Measurements from ENCODE around the gene CLEC16A. TPM values are rescaled to one million over a fixed set of nuclear protein-coding genes. Genes with fewer than 3 reads are reported as not detected.
"Not testable (repeated sequence)": the region's sequence is repeated elsewhere in the genome, so short reads cannot be mapped to it uniquely, and the experiment has no call there.

The CLEC16A gene
- total RNA-seq, 2 experiments from 2014 or later = 25.5 to 26.7 TPM

- Mint-ChIP-seq H3K9me3 (no peaks in the 10 kb centered on the region), H3K27ac (no peak overlapping the region)
- intact Hi-C loops (cut with micrococcal nuclease) = no loop called here
Measured at GRCh38 chr16:10927497-10928112, 16.8 kb upstream of the CLEC16A start.

GRCh38 chr16:10929097-10929496 is 15.3 kb upstream of the CLEC16A start:
- POLR2A ChIA-PET; H3K9me3 Mint-ChIP-seq; H3K4me1 Mint-ChIP-seq (ENCODE audit: low read depth); CTCF ChIA-PET; DNase-seq; H3K4me3 Mint-ChIP-seq; H3K27ac Mint-ChIP-seq; intact Hi-C loops (cut with micrococcal nuclease); H3K27me3 Mint-ChIP-seq: not testable (repeated sequence)
- peaks cover 31% of the 10 kb centered on the region for H3K36me3 Mint-ChIP-seq

More at GRCh38 chr16:10927497-10928112, 16.8 kb upstream of the CLEC16A start:
- H3K4me3 Mint-ChIP-seq = no peak overlapping the region
- no peaks in the 10 kb centered on the region for H3K4me1 Mint-ChIP-seq (ENCODE audit: low read depth)
- no peaks in the 10 kb centered on the region for H3K27me3 Mint-ChIP-seq
- H3K36me3 Mint-ChIP-seq = peaks cover 31% of the 10 kb centered on the region
- POLR2A ChIA-PET = no interaction called here
- DNase-seq = no peak
- CTCF ChIA-PET = interaction anchor here (1.1 kb wide), 1 partner anchor 406 kb away, joined by 3 read pairs; no protein-coding TSS in a partner anchor

- no peak overlapping the region for H3K27ac Mint-ChIP-seq
- peaks cover 31% of the 10 kb centered on the region for H3K36me3 Mint-ChIP-seq
- POLR2A ChIA-PET = no interaction called here
- peaks cover 14% of the 10 kb centered on the region for H3K4me1 Mint-ChIP-seq (ENCODE audit: low read depth)
- H3K4me3 Mint-ChIP-seq = no peak overlapping the region
- intact Hi-C loops (cut with micrococcal nuclease) = no loop called here
- CTCF ChIA-PET = interaction anchor here (0.5 kb wide), 1 partner anchor 1484 kb away, joined by 3 read pairs; no protein-coding TSS in a partner anchor
- no peak for DNase-seq
- no peaks in the 10 kb centered on the region for H3K27me3 Mint-ChIP-seq
- H3K9me3 Mint-ChIP-seq = no peaks in the 10 kb centered on the region
Measured at GRCh38 chr16:10929853-10930754, 14.3 kb upstream of the CLEC16A start.

- Mint-ChIP-seq H3K4me1 (ENCODE audit: low read depth) (peaks cover 18% of the 10 kb centered on the region), H3K36me3 (peaks cover 28% of the 10 kb centered on the region), H3K4me3 (no peak overlapping the region), H3K9me3 (no peaks in the 10 kb centered on the region), H3K27me3 (no peaks in the 10 kb centered on the region), H3K27ac (no peak overlapping the region)
- ChIA-PET CTCF (interaction anchor here (2.4 kb wide), 1 partner anchor 12 kb away, joined by 6 read pairs; no protein-coding TSS in a partner anchor), POLR2A (no interaction called here)
- DNase-seq = no peak
- intact Hi-C loops (cut with micrococcal nuclease) = no loop called here
Measured at GRCh38 chr16:10930755-10931093, 13.6 kb upstream of the CLEC16A start.

- intact Hi-C loops (cut with micrococcal nuclease) = no loop called here
- ChIA-PET POLR2A (no interaction called here), CTCF (interaction anchor here (2.4 kb wide), 1 partner anchor 12 kb away, joined by 6 read pairs; no protein-coding TSS in a partner anchor)
- no peak for DNase-seq
- H3K27me3 Mint-ChIP-seq = no peaks in the 10 kb centered on the region
- peaks cover 25% of the 10 kb centered on the region for H3K36me3 Mint-ChIP-seq
- H3K4me1 Mint-ChIP-seq (ENCODE audit: low read depth) = peaks cover 22% of the 10 kb centered on the region
- no peaks in the 10 kb centered on the region for H3K9me3 Mint-ChIP-seq
- no peak overlapping the region for H3K27ac Mint-ChIP-seq
- H3K4me3 Mint-ChIP-seq = no peak overlapping the region
Measured at GRCh38 chr16:10931134-10931533, 13.2 kb upstream of the CLEC16A start.

- ChIA-PET POLR2A (no interaction called here), CTCF (interaction anchor here (0.5 to 2.4 kb wide), 2 partner anchors 13 to 237 kb away, joined by 3 to 6 read pairs; no protein-coding TSS in a partner anchor)
- no peaks in the 10 kb centered on the region for H3K9me3 Mint-ChIP-seq
- no peak overlapping the region for H3K27ac Mint-ChIP-seq
- H3K36me3 Mint-ChIP-seq = peaks cover 23% of the 10 kb centered on the region
- no peak overlapping the region for H3K4me3 Mint-ChIP-seq
- no peak for DNase-seq
- peaks cover 32% of the 10 kb centered on the region for H3K4me1 Mint-ChIP-seq (ENCODE audit: low read depth)
- H3K27me3 Mint-ChIP-seq = no peaks in the 10 kb centered on the region
- intact Hi-C loops (cut with micrococcal nuclease) = no loop called here
Measured at GRCh38 chr16:10931977-10932632, 12.3 kb upstream of the CLEC16A start.

- Mint-ChIP-seq H3K4me3 (no peak overlapping the region), H3K9me3 (no peaks in the 10 kb centered on the region), H3K4me1 (ENCODE audit: low read depth) (peaks cover 42% of the 10 kb centered on the region), H3K27me3 (no peaks in the 10 kb centered on the region), H3K27ac (no peak overlapping the region), H3K36me3 (peaks cover 16% of the 10 kb centered on the region)
- CTCF ChIA-PET = interaction anchor here (0.5 to 2.4 kb wide), 2 partner anchors 14 to 238 kb away, joined by 3 to 6 read pairs; no protein-coding TSS in a partner anchor
- POLR2A ChIA-PET = no interaction called here
- intact Hi-C loops (cut with micrococcal nuclease) = no loop called here
- no peak for DNase-seq
Measured at GRCh38 chr16:10932959-10933710, 11.2 kb upstream of the CLEC16A start.

GRCh38 chr16:10933865-10934264 is 10.5 kb upstream of the CLEC16A start:
- Mint-ChIP-seq H3K4me1 (ENCODE audit: low read depth) (peaks cover 49% of the 10 kb centered on the region), H3K4me3 (no peak overlapping the region), H3K36me3 (peaks cover 12% of the 10 kb centered on the region), H3K27me3 (no peaks in the 10 kb centered on the region), H3K9me3 (no peaks in the 10 kb centered on the region), H3K27ac (no peak overlapping the region)
- CTCF ChIA-PET = interaction anchor here (1.3 kb wide), 1 partner anchor 15 kb away, joined by 5 read pairs; no protein-coding TSS in a partner anchor
- DNase-seq = no peak
- intact Hi-C loops (cut with micrococcal nuclease) = no loop called here
- POLR2A ChIA-PET = no interaction called here

- POLR2A ChIA-PET = no interaction called here
- DNase-seq = no peak
- no peaks in the 10 kb centered on the region for H3K9me3 Mint-ChIP-seq
- CTCF ChIA-PET = interaction anchor here (1.3 kb wide), 1 partner anchor 16 kb away, joined by 5 read pairs; no protein-coding TSS in a partner anchor
- intact Hi-C loops (cut with micrococcal nuclease) = no loop called here
- no peak overlapping the region for H3K4me3 Mint-ChIP-seq
- H3K27me3 Mint-ChIP-seq = no peaks in the 10 kb centered on the region
- H3K27ac Mint-ChIP-seq = no peak overlapping the region
- peaks cover 15% of the 10 kb centered on the region for H3K36me3 Mint-ChIP-seq
- peaks cover 56% of the 10 kb centered on the region for H3K4me1 Mint-ChIP-seq (ENCODE audit: low read depth)
Measured at GRCh38 chr16:10934325-10935107, 9.8 kb upstream of the CLEC16A start.

- intact Hi-C loops (cut with micrococcal nuclease) = no loop called here
- POLR2A ChIA-PET = no interaction called here
- Mint-ChIP-seq H3K27ac (no peak overlapping the region), H3K4me1 (ENCODE audit: low read depth) (peaks cover 64% of the 10 kb centered on the region), H3K9me3 (no peaks in the 10 kb centered on the region), H3K4me3 (no peak overlapping the region), H3K36me3 (peaks cover 19% of the 10 kb centered on the region), H3K27me3 (no peaks in the 10 kb centered on the region)
- CTCF ChIA-PET = interaction anchor here (1.3 to 2.4 kb wide), 2 partner anchors 17 kb away, joined by 5 to 16 read pairs; no protein-coding TSS in a partner anchor
- no peak for DNase-seq
Measured at GRCh38 chr16:10935226-10935915, 9.0 kb upstream of the CLEC16A start.

All from activated CD4-positive, alpha-beta memory T cell treated with anti-CD3 and anti-CD28 coated beads for 36 hours (primary cell).